Activated T-helper 1 cell treated with anti-CD3 and anti-CD28 coated beads, Interleukin-12 subunit alpha, Interleukin-12 subunit beta, Interleukin-2, Interleukin-4 antibody, amounts not matched to agents 30 ng/mL and 10 ng/mL and 1 ng/mL, durations not matched to agents 14 hours and 24 hours and 36 hours (primary cell): ENCODE results near the gene LYPLAL1. TPM values are rescaled to one million over a fixed set of nuclear protein-coding genes. Genes with fewer than 3 reads are reported as not detected.

Source experiments
- DNase-seq: peaks from one replicate; pipeline ENCODE4 v3.0.0; 2021; ENCODE audit warnings: low spot score
- H3K27ac Mint-ChIP-seq: one replicate; pipeline ENCODE4 v1.8.0; 2021; ENCODE audit warnings: mild to moderate bottlenecking, mixed read lengths
- H3K27me3 Mint-ChIP-seq: one replicate; pipeline ENCODE4 v1.8.0; 2022; ENCODE audit warnings: mild to moderate bottlenecking, moderate library complexity, mixed read lengths; ENCODE audit not compliant: insufficient read depth
- H3K36me3 Mint-ChIP-seq: one replicate; pipeline ENCODE4 v1.8.0; 2021; ENCODE audit warnings: low read depth, mixed read lengths
- H3K4me1 Mint-ChIP-seq: one replicate; pipeline ENCODE4 v1.8.0; 2021; ENCODE audit warnings: low read depth, mixed read lengths
- H3K4me3 Mint-ChIP-seq: one replicate; pipeline ENCODE4 v1.8.0; 2021; ENCODE audit warnings: mild to moderate bottlenecking, moderate library complexity, mixed read lengths
- H3K9me3 Mint-ChIP-seq: one replicate; pipeline ENCODE4 v1.8.0; 2021; ENCODE audit warnings: mixed read lengths
- intact Hi-C: fragments of 100-400 bp; cut with micrococcal nuclease; formaldehyde crosslinking; loops from one replicate; pipeline ENCODE4 v1.15.1; 2024
- total RNA-seq: library from RNA; stranded (reverse); gene quantifications from 2 replicates; pipeline ENCODE4 v1.2.3, GENCODE V29; 2022

The LYPLAL1 gene
- 18.4 and 19.1 TPM in 2 replicates for total RNA-seq

DNA sequence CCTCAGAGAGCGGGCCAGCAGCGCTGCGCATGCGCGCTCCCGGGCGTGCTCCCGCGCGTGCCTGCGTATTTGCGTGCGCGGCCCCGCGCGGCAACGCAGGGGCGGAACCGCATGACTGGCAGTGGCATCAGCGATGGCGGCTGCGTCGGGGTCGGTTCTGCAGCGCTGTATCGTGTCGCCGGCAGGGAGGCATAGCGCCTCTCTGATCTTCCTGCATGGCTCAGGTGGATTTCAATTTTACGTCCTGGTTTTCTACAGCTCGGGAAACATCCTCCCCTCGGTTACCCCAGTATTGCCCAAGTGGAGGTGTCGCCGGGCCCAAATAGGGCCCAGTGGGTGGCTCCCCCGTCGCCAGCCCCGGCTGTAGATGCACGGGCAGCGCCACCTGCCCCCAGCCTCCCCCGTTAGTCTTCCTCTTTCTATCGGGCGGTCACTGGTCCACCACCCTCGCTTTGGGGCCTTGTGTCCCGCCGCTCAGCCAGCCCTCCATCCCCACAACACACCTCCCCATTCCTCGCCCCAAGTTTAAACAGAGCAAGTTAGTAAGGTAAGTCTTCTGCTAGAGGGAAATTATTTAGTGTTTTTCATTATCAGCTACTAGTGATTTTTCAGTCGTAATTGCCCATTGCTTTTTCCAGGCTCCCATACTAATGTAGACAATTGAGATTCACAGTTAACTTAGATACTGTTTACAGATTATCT, at the start of gene LYPLAL1:
TSS of gene LYPLAL1 (plus strand) at position 121 of the 702 bp plus-strand sequence. CDS start at position 134, 13 bp downstream.
- peaks cover 51% of the 10 kb centered on the region for H3K4me1 Mint-ChIP-seq
- peak within 1 kb of the TSS; percentile 99 for H3K4me3 Mint-ChIP-seq
- no peaks in the 10 kb centered on the region for H3K9me3 Mint-ChIP-seq
- peak within 1 kb of the TSS; percentile 97 for H3K27ac Mint-ChIP-seq
- peaks cover 19% of the 10 kb centered on the region for H3K36me3 Mint-ChIP-seq
- intact Hi-C loops = loop anchor here (1.0 to 10.0 kb wide), 6 partner anchors 15 to 1549 kb away; partner anchors contain the start of genes EPRS1, RAB3GAP2 and RRP15
- DNase-seq = peak; percentile 85
- no peaks in the 10 kb centered on the region for H3K27me3 Mint-ChIP-seq

DNA sequence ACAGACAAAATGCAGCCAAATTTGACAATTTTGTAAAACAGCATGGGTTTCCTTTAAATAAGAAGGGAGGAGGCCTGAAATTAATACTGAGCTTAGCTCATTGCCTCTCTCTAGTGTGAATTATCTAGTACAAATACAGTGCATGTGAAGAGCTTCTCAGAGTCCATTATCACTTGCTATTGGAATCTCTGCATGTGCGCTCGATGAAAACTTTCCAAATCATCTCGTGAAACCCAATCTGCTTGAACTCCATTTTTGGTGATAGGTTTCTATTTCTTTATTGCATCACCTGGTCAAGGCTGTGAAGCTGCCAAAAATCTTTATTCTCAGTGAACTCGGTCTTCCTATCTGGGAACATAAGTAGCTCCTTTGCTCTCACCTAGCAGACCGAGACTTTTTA, 49.5 kb upstream of the LYPLAL1 start:
- no peak for DNase-seq
- intact Hi-C loops = no loop called here
- H3K4me3 Mint-ChIP-seq = no peak overlapping the region
- no peaks in the 10 kb centered on the region for H3K36me3 Mint-ChIP-seq
- no peak overlapping the region for H3K27ac Mint-ChIP-seq
- H3K9me3 Mint-ChIP-seq = no peaks in the 10 kb centered on the region
- H3K4me1 Mint-ChIP-seq = no peaks in the 10 kb centered on the region
- no peaks in the 10 kb centered on the region for H3K27me3 Mint-ChIP-seq

DNA sequence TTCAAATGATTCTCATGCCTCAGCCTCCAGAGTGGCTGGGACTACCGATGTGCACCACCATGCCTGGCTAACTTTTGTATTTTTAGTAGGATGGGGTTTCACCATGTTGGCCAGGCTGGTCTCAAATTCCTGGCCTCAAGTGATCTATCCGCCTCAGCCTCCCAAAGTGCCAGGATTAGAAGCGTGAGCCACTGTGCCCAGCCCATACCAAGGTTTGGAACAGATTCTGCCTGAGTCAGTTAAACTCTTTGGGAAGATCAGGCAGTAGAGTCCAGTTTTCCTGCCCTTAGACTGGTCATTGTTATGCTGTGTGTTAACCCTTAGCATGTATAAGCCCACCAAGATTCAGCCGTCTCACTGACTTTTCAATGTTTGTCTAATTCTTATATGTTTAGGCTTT, 48.3 kb upstream of the LYPLAL1 start:
- no peak for DNase-seq
- no peaks in the 10 kb centered on the region for H3K27me3 Mint-ChIP-seq
- H3K4me3 Mint-ChIP-seq = no peak overlapping the region
- no peak overlapping the region for H3K27ac Mint-ChIP-seq
- intact Hi-C loops = no loop called here
- H3K9me3 Mint-ChIP-seq = no peaks in the 10 kb centered on the region
- H3K4me1 Mint-ChIP-seq = no peaks in the 10 kb centered on the region
- H3K36me3 Mint-ChIP-seq = no peaks in the 10 kb centered on the region

DNA sequence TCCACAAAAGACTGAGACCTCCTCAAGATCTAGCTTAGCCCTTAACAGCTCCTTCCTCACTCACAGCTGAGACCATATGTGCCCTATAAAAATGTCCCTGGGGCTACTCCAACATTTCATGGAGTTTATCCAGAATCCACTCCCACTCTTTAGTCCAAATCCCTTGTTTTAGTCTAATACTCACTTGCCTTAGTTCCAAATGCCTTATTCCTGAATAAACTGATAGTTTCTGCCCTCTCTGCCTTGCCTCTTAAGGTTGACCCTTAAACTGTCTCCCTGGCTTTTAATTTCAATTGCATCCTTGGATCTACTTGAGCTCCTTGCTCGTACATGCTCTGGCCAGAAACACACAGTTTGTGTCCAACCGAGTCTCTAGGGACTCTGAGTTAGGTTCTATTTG, 47.3 kb upstream of the LYPLAL1 start:
- no peak overlapping the region for H3K4me3 Mint-ChIP-seq
- DNase-seq = no peak
- H3K27ac Mint-ChIP-seq = no peak overlapping the region
- H3K27me3 Mint-ChIP-seq = no peaks in the 10 kb centered on the region
- H3K36me3 Mint-ChIP-seq = no peaks in the 10 kb centered on the region
- no peaks in the 10 kb centered on the region for H3K4me1 Mint-ChIP-seq
- intact Hi-C loops = no loop called here
- no peaks in the 10 kb centered on the region for H3K9me3 Mint-ChIP-seq

DNA sequence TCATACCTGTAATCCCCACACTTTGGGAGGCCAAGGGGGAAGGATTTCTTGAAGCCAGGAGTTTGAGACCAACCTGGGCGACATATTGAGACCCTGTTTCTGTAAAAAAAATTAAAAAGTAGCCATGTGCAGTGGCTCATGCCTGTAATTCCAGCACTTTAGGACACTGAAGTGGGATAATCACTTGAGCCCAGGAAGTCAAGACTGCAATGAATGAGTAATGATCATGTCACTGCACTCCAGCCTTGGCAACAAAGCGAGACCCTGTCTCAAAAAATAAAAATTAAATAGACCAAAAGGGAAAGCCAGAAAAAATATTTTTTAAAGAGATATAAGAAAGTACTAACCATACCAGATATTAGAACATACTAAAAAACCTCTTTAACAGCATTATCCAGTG, 44.7 kb upstream of the LYPLAL1 start:
- DNase-seq = no peak
- Mint-ChIP-seq H3K27ac (no peak overlapping the region), H3K9me3 (no peaks in the 10 kb centered on the region), H3K4me3 (no peak overlapping the region), H3K36me3 (no peaks in the 10 kb centered on the region), H3K27me3 (no peaks in the 10 kb centered on the region), H3K4me1 (no peaks in the 10 kb centered on the region)
- intact Hi-C loops = no loop called here

DNA sequence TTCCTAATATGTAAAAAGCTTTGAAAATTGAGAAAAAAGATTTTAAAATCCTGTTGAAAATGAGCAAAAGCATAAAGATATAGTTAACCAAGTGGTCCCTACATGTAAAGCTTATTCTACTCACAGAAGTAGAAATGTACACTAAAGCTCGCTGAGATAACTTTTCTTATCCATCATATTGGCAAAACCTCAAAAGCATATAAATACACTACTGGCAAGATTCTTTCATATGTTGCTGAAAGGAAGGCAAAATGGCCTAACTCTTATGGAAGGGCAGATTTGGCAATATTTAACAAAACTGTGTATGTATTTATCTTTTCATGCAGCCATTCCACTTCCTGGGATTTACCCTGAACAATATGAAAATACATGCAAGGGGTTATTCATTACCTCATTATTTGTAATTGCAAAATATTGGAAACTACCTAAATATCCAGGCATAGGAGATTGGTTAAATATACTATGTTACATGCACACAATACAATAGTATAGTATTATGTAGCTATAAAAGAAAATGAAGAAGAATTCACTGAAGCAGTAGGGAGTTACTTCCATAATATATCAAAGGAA, 43.2 kb upstream of the LYPLAL1 start:
- intact Hi-C loops = no loop called here
- Mint-ChIP-seq H3K36me3 (no peaks in the 10 kb centered on the region), H3K4me3 (no peak overlapping the region), H3K4me1 (no peaks in the 10 kb centered on the region), H3K27ac (no peak overlapping the region), H3K27me3 (no peaks in the 10 kb centered on the region), H3K9me3 (peaks cover 4% of the 10 kb centered on the region)
- no peak for DNase-seq

DNA sequence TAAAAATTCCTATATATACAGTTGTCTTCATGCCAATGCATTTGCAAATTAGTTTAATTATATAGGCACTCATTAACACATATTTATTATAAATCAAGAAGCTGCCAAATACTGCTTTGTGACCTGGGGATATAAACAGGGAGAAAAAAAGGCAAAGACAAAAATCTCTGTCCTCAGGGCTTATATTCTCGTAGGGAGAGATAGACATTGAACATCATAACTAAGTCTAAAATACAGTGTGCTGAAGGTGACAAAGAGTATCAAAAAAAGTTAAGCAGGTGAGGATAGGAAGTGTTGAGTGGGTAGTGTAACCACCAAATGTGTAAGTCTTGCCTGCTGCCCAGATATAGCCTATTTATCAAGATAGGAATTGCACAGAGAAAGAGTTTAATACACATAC, 40.7 kb upstream of the LYPLAL1 start:
- intact Hi-C loops = no loop called here
- no peaks in the 10 kb centered on the region for H3K27me3 Mint-ChIP-seq
- no peaks in the 10 kb centered on the region for H3K4me1 Mint-ChIP-seq
- H3K9me3 Mint-ChIP-seq = peaks cover 4% of the 10 kb centered on the region
- H3K4me3 Mint-ChIP-seq = no peak overlapping the region
- H3K36me3 Mint-ChIP-seq = no peaks in the 10 kb centered on the region
- no peak for DNase-seq
- H3K27ac Mint-ChIP-seq = no peak overlapping the region

DNA sequence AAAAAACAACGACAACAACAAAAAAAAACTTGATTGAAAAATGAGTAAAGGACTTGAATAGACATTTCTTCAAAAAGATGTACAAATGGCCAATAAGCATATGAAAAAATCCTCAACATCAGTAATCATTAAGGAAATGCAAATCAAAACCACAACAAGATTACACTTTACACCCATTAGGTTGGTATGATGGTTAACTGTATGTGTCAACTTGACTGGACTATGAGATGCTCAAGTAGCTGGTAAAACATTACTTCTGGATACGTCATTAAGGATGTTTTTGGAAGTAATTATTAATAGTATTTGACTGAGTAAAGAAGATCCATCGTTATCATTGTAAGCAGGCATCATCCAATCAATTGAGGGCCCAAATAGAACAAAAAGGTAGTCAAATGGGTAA, 34.9 kb upstream of the LYPLAL1 start:
- Mint-ChIP-seq H3K4me1 (no peaks in the 10 kb centered on the region), H3K9me3 (peaks cover 4% of the 10 kb centered on the region), H3K4me3 (no peak overlapping the region), H3K27ac (no peak overlapping the region), H3K36me3 (no peaks in the 10 kb centered on the region), H3K27me3 (peaks cover 2% of the 10 kb centered on the region)
- no peak for DNase-seq
- intact Hi-C loops = no loop called here

DNA sequence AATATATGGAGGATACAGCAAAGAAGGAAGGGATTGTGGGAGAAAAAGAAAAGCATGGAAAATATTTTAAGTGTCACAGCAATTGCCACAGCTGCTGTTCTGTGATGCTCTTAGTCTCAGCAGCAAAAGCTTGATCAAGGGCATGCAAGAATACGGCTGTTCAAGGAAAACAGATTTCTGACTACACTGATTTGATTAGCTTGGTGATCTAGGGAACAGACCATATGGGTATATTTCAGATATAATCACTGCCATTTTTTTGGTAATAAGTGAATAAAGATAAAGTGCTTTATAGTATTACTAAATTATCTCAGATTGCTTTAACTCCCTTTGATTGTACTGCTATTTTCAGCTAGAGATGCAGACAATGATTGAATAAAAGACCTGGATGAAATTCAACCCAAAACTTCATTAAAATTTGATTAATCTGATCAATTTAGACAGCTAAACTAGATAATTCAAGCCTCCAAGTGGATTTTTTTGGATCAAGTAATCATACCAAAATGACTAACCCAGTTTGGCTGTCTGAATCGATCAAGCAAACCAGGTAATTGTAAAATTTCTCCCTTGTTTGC, 33.3 kb upstream of the LYPLAL1 start:
- Mint-ChIP-seq H3K4me3 (no peak overlapping the region), H3K9me3 (no peaks in the 10 kb centered on the region), H3K4me1 (no peaks in the 10 kb centered on the region), H3K27ac (no peak overlapping the region), H3K36me3 (no peaks in the 10 kb centered on the region), H3K27me3 (peaks cover 2% of the 10 kb centered on the region)
- intact Hi-C loops = no loop called here
- DNase-seq = no peak

DNA sequence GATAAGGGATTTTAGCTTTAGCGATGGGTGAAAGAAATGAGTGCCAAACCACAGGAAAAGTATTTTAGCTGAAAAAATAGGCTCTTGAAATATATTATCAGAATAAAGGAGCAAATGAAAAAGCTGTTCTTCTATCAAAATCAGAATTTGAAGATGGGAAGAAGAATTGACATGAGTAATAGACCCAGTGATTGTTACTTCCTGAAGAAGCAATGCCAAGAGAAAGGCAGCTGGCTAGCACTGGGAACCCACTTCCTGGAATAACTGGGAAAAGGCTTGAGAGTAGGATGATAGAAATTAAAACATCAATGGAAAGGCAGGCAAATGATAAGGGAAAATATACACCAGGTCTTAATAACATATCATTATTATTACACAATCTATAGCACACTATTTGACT, 29.9 kb upstream of the LYPLAL1 start:
- Mint-ChIP-seq H3K4me1 (no peaks in the 10 kb centered on the region), H3K27ac (no peak overlapping the region), H3K36me3 (no peaks in the 10 kb centered on the region), H3K4me3 (no peak overlapping the region), H3K9me3 (no peaks in the 10 kb centered on the region), H3K27me3 (peaks cover 2% of the 10 kb centered on the region)
- intact Hi-C loops = loop anchor here (1.0 kb wide), 1 partner anchor 12 kb away; no protein-coding TSS in a partner anchor
- DNase-seq = no peak

DNA sequence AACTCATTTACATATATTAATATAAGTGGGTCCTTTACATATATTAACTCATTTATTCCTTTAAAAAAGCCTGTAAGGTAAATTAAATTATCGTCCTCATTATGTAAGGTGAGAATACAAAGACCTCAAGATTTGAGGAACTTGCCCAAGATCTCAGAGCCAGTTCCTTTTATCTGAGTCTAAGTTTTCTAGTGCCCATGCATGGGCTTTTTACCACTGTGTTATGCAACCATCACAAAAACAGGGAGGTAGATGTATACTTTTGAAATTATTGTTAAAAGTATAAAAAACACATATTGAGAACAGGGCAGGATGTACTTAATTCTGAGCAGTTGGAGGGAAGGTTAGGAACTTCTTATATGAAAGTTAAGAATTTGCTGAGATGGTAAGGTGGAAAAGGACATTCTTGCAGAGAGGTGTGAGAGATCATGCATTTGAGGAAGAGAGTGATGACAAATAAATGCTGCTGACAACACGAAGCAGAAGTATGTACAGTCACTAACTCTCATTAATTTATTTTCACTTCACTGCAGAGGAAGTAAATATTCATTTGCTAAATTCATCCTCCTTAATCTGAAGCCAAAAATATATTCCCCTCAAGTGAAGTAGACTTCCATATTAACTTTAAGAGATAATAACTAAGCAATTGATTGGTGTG, 28.9 kb upstream of the LYPLAL1 start:
- DNase-seq = no peak
- Mint-ChIP-seq H3K36me3 (no peaks in the 10 kb centered on the region), H3K4me3 (no peak overlapping the region), H3K27ac (no peak overlapping the region), H3K27me3 (peaks cover 2% of the 10 kb centered on the region), H3K9me3 (no peaks in the 10 kb centered on the region), H3K4me1 (no peaks in the 10 kb centered on the region)
- intact Hi-C loops = no loop called here

DNA sequence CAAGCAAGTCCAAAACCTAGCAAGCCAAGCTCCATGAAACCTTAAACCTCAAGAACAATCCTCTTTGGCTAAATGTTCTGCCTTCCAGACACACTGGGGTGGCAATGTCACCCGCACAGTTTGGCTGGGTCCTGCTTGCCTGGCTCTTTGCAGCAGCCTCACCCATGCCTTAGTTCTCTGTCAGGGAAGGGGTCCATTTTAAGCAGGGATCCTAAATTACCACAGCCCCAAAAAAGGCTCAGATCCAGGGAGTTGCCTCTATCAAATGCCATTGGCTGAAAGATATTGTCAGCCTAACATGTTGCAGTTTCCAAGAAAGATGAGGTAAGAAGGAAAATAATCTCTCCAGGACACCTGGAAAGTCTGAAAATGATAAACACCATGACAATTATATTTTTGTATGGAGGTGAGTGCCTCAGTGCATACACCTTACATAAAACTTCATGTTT, 26.1 kb upstream of the LYPLAL1 start:
- Mint-ChIP-seq H3K27me3 (no peaks in the 10 kb centered on the region), H3K27ac (no peak overlapping the region), H3K4me3 (no peak overlapping the region), H3K9me3 (no peaks in the 10 kb centered on the region), H3K36me3 (no peaks in the 10 kb centered on the region), H3K4me1 (no peaks in the 10 kb centered on the region)
- no peak for DNase-seq
- intact Hi-C loops = no loop called here

DNA sequence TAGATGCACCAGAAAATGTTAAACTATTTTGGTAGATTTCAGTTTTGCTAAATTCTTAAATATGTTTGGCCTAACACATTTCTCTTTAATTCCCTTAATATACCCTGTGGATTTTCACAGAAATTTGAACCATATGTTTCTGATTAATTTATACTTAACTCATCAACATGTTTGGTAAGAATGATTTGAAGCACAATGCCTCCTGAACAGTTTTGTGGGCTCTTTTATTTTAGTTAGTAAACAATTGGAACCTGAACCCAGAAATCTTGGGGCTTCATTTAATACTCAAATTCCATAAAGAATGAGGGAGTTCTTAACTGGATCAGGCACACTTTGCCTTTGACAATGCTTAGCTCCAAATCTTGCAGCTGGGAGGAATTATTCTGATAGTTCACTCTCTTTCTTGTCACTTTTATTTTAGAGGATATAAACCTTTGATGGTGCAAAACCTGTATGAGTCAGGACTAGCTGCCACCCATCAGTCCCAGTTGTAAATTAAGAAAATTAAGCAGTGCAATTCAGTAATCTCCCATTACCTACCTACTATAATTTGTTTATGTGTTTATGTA, 24.6 kb upstream of the LYPLAL1 start:
- Mint-ChIP-seq H3K27me3 (peaks cover 3% of the 10 kb centered on the region), H3K4me3 (no peak overlapping the region)

More for the DNA sequence above, 24.6 kb upstream of the LYPLAL1 start:
- intact Hi-C loops = no loop called here
- Mint-ChIP-seq H3K36me3 (no peaks in the 10 kb centered on the region), H3K9me3 (no peaks in the 10 kb centered on the region), H3K27ac (no peak overlapping the region), H3K4me1 (no peaks in the 10 kb centered on the region)
- DNase-seq = no peak
